ENCODE results near the gene PGD.

- TF ChIP-seq, protein P1, sequence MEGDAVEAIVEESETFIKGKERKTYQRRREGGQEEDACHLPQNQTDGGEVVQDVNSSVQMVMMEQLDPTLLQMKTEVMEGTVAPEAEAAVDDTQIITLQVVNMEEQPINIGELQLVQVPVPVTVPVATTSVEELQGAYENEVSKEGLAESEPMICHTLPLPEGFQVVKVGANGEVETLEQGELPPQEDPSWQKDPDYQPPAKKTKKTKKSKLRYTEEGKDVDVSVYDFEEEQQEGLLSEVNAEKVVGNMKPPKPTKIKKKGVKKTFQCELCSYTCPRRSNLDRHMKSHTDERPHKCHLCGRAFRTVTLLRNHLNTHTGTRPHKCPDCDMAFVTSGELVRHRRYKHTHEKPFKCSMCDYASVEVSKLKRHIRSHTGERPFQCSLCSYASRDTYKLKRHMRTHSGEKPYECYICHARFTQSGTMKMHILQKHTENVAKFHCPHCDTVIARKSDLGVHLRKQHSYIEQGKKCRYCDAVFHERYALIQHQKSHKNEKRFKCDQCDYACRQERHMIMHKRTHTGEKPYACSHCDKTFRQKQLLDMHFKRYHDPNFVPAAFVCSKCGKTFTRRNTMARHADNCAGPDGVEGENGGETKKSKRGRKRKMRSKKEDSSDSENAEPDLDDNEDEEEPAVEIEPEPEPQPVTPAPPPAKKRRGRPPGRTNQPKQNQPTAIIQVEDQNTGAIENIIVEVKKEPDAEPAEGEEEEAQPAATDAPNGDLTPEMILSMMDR (IDR thresholded peaks at IDR 0.05; ENCODE audit: low read length), result no peak
- TF ChIP-seq EZH2 (IDR thresholded peaks at IDR 0.05; ENCODE audit: borderline replicate concordance, low read length), result no peak
These were observed 41.9 kb downstream of the PGD start for GRCh38 chr1:10440794-10441193.

Data from OCI-LY1 (cell line).